SK-N-SH (cell line): ENCODE results near the gene MYO3A. TPM values are rescaled to one million over a fixed set of nuclear protein-coding genes. Genes with fewer than 3 reads are reported as not detected.

ENCODE experiments used
- CTCF ChIA-PET: fragments of 300-600, 350-600 bp; formaldehyde crosslinking; extraction: SDS; loops from one replicate; lab custom pipeline; 2021; lab: Yijun Ruan, JAX
- POLR2A ChIA-PET: fragments of 350-600 bp; sonication (Branson Sonifier 250); formaldehyde crosslinking; extraction: SDS; loops from one replicate; lab custom pipeline; 2020; ENCODE audit warnings: antibody characterized with exemption, inconsistent platforms; lab: Yijun Ruan, JAX
- DNase-seq: peaks from one replicate; pipeline ENCODE4 v3.0.0; 2012
- H2AFZ ChIP-seq: fragments of 200-600 bp; sonication (generic); 2 replicates; pipeline ENCODE4 v1.8.1; 2016; ENCODE audit warnings: antibody characterized with exemption, mild to moderate bottlenecking, low read depth
- H3F3A ChIP-seq: fragments of 200-600 bp; sonication (generic); replicated peaks from 2 replicates; pipeline ENCODE3; 2016; ENCODE audit warnings: antibody characterized with exemption, mild to moderate bottlenecking; ENCODE audit not compliant: insufficient read depth
- H3K27ac ChIP-seq, 2 experiments: fragments of 200-500 bp in 1 of 2; fragments of 200-600 bp in 1 of 2; sonication (Bioruptor generic) in 1 of 2; sonication (generic), shearing (Covaris generic) in 1 of 2; 2 replicates each; pipeline versions ENCODE4 v1.5.1 to v1.6.1; 2014 to 2016; ENCODE audit warnings: low read depth in 2 of 2, inconsistent platforms in 1 of 2, low read length in 1 of 2, mild to moderate bottlenecking in 1 of 2, mixed read lengths in 1 of 2
- H3K27me3 ChIP-seq: fragments of 200-600 bp; sonication (generic), shearing (Covaris generic); 2 replicates; pipeline ENCODE4 v1.6.1; 2016; ENCODE audit warnings: mixed run types; ENCODE audit not compliant: insufficient read depth
- H3K36me3 ChIP-seq, 2 experiments: fragments of 200-500 bp in 1 of 2; fragments of 200-600 bp in 1 of 2; sonication (Bioruptor generic) in 1 of 2; sonication (generic) in 1 of 2; replicated peaks in 1 of 2; 2 replicates each; pipeline versions ENCODE3 to v1.5.1; 2014 to 2016; ENCODE audit warnings: low read length in 1 of 2, mild to moderate bottlenecking in 1 of 2; ENCODE audit not compliant: insufficient read depth in 2 of 2, control insufficient read depth in 1 of 2
- H3K4me1 ChIP-seq, 2 experiments: fragments of 200-500 bp in 1 of 2; fragments of 200-600 bp in 1 of 2; sonication (Bioruptor generic) in 1 of 2; sonication (generic), shearing (Covaris generic) in 1 of 2; 2 replicates each; pipeline versions ENCODE4 v1.5.1 to v1.6.1; 2014 to 2016; ENCODE audit warnings: low read depth in 1 of 2, low read length in 1 of 2, mixed run types in 1 of 2; ENCODE audit not compliant: insufficient read depth in 2 of 2, control insufficient read depth in 1 of 2
- H3K4me2 ChIP-seq: fragments of 200-600 bp; sonication (generic), shearing (Covaris generic); 2 replicates; pipeline ENCODE4 v1.6.1; 2017; ENCODE audit warnings: mixed run types
- H3K4me3 ChIP-seq, 2 experiments: fragments of 200-500 bp in 1 of 2; fragments of 200-600 bp in 1 of 2; sonication (Bioruptor generic) in 1 of 2; sonication (generic), shearing (Covaris generic) in 1 of 2; 2 replicates each; pipeline versions ENCODE4 v1.5.1 to v1.8.1; 2014 to 2016; ENCODE audit warnings: low read depth in 2 of 2, inconsistent platforms in 1 of 2, low read length in 1 of 2, mild to moderate bottlenecking in 1 of 2, mixed read lengths in 1 of 2, moderate library complexity in 1 of 2
- H3K79me2 ChIP-seq: fragments of 200-600 bp; sonication (generic); 2 replicates; pipeline ENCODE4 v1.8.1; 2017; ENCODE audit warnings: mild to moderate bottlenecking; ENCODE audit not compliant: insufficient read depth
- H3K9ac ChIP-seq: fragments of 200-600 bp; sonication (generic); 2 replicates; pipeline ENCODE4 v1.6.1; 2017; ENCODE audit warnings: mixed run types
- H3K9me2 ChIP-seq: fragments of 200-600 bp; sonication (generic); 2 replicates; pipeline ENCODE4 v1.6.1; 2017; ENCODE audit warnings: mixed run types
- H3K9me3 ChIP-seq: fragments of 200-600 bp; sonication (generic); 2 replicates; pipeline ENCODE4 v1.6.1; 2017; ENCODE audit warnings: mixed run types, mild to moderate bottlenecking, moderate library complexity
- H4K20me1 ChIP-seq: fragments of 200-600 bp; sonication (generic); 2 replicates; pipeline ENCODE4 v1.6.1; 2017; ENCODE audit warnings: mild to moderate bottlenecking, mixed run types; ENCODE audit not compliant: insufficient read depth
- CTCF ChIP-seq: fragments of 200-600 bp; sonication (generic); IDR thresholded peaks from 2 replicates; pipeline ENCODE4 v1.6.1; 2017; ENCODE audit warnings: antibody characterized with exemption, mild to moderate bottlenecking, moderate library complexity
- EZH2phosphoT487 ChIP-seq: fragments of 200-600 bp; sonication (generic); IDR thresholded peaks from 2 replicates; pipeline ENCODE4 v1.6.1; 2017; ENCODE audit warnings: low read depth, mixed run types, mild to moderate bottlenecking, antibody characterized with exemption, moderate library complexity, borderline replicate concordance
- FOSL2 ChIP-seq: IDR thresholded peaks from 2 replicates; pipeline ENCODE4 v1.4.0; 2012; ENCODE audit warnings: low read depth, mild to moderate bottlenecking, moderate library complexity, borderline replicate concordance
- FOXM1 ChIP-seq: IDR thresholded peaks from 2 replicates; pipeline ENCODE4 v1.4.0; 2012; ENCODE audit warnings: low read depth, mild to moderate bottlenecking
- GABPA ChIP-seq: IDR thresholded peaks from 2 replicates; pipeline ENCODE4 v1.4.0; 2012; ENCODE audit warnings: low read depth, mild to moderate bottlenecking
- MEF2A ChIP-seq: IDR thresholded peaks from 2 replicates; pipeline ENCODE4 v1.4.0; 2012; ENCODE audit warnings: low read depth, borderline replicate concordance
- MXI1 ChIP-seq: IDR thresholded peaks from 2 replicates; pipeline ENCODE4 v1.6.1; 2012; ENCODE audit warnings: mild to moderate bottlenecking, low read depth, low read length, improper control_type of control experiment
- NFIC ChIP-seq: IDR thresholded peaks from 2 replicates; pipeline ENCODE4 v1.4.0; 2012; ENCODE audit warnings: borderline replicate concordance
- NRF1 ChIP-seq: IDR thresholded peaks from 2 replicates; pipeline ENCODE4 v1.6.1; 2012; ENCODE audit warnings: low read depth, mild to moderate bottlenecking, low read length
- POLR2AphosphoS5 ChIP-seq: IDR thresholded peaks from 2 replicates; pipeline ENCODE4 v1.6.1; 2012; ENCODE audit warnings: low read depth, low read length
- RCOR1 ChIP-seq: fragments of 150-350 bp; IDR thresholded peaks from 2 replicates; pipeline ENCODE4 v1.6.1; 2017; ENCODE audit warnings: antibody characterized with exemption, low read length
- SMC3 ChIP-seq: IDR thresholded peaks from 2 replicates; pipeline ENCODE4 v1.6.1; 2012; ENCODE audit warnings: low read depth, low read length, improper control_type of control experiment
- TCF12 ChIP-seq: IDR thresholded peaks from 2 replicates; pipeline ENCODE4 v1.4.0; 2012
- TEAD4 ChIP-seq: IDR thresholded peaks from 2 replicates; pipeline ENCODE4 v1.4.0; 2012; ENCODE audit warnings: mild to moderate bottlenecking, borderline replicate concordance; ENCODE audit not compliant: insufficient read depth
- WGBS: methylation state at CpG from one replicate; pipeline ENCODE4 v1.1.6; 2017; ENCODE audit warnings: low lambda C conversion rate; 5-methylcytosine and 5-hydroxymethylcytosine counted together
- polyA plus RNA-seq, 3 experiments: library from polyadenylated mRNA; depleted of rRNA; stranded (reverse); fragments of >200 nt; gene quantifications; 2 replicates each; pipeline ENCODE4 v1.2.3, GENCODE V29; 2012
- TF ChIP-seq, protein P1 (sequence below): IDR thresholded peaks from 2 replicates; pipeline ENCODE4 v1.4.0; 2012; ENCODE audit warnings: low read depth, borderline replicate concordance

Gene MYO3A
- polyA plus RNA-seq, 1 of the 3 experiments (the other 2 are of a cell fraction): not detected

DNA sequence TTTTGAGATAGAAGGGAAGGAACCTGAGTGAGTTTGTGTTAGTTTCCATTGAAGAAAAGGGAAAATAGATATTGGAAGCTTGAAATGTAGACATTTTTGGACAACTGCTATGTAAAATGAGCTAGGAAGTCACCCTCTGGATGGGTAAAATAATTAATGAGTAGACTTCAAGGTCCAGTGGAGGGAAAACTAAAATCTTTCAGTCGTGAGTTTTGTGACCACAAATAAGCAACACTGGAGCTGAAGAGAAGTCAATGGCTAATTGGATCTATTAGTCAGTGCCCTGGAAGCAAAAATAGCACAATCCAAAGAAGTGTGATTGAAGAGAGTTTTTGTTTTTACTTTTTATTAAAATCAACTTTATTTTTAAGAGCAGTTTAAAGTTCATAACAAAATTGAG, 123.4 kb downstream of the MYO3A start:
- no peak overlapping the region for H3K4me3 ChIP-seq
- 0% methylated on average over 1 of the region's 1 CpG for WGBS
- CTCF ChIA-PET: no interaction called here
- no peaks in the 10 kb centered on the region for H3K27me3 ChIP-seq
- no peak overlapping the region for H3K27ac ChIP-seq
- H3K9ac ChIP-seq: no peak overlapping the region
- no peaks in the 10 kb centered on the region for H3K9me2 ChIP-seq
- no peak overlapping the region for H3K4me2 ChIP-seq
- no peaks in the 10 kb centered on the region for H3F3A ChIP-seq
- no peaks in the 10 kb centered on the region for H4K20me1 ChIP-seq
- no peak for TF ChIP-seq TEAD4
- H3K36me3 ChIP-seq: no peaks in the 10 kb centered on the region
- H2AFZ ChIP-seq: no peak overlapping the region
- H3K4me1 ChIP-seq: no peaks in the 10 kb centered on the region
- POLR2A ChIA-PET: no interaction called here
- no peaks in the 10 kb centered on the region for H3K9me3 ChIP-seq
- H3K79me2 ChIP-seq: no peaks in the 10 kb centered on the region
- DNase-seq: no peak

- no peak for DNase-seq
- no peaks in the 10 kb centered on the region for H3K9me3 ChIP-seq
- no peak overlapping the region for H2AFZ ChIP-seq
- H3K27me3 ChIP-seq: no peaks in the 10 kb centered on the region
- no peaks in the 10 kb centered on the region for H3K36me3 ChIP-seq
- no peaks in the 10 kb centered on the region for H3K9me2 ChIP-seq
- no peaks in the 10 kb centered on the region for H4K20me1 ChIP-seq
- H3K4me2 ChIP-seq: no peak overlapping the region
- no peaks in the 10 kb centered on the region for H3F3A ChIP-seq
- H3K4me1 ChIP-seq: no peaks in the 10 kb centered on the region
- POLR2A ChIA-PET: no interaction called here
- TF ChIP-seq NFIC (no peak), MEF2A (no peak), FOXM1 (no peak), MXI1 (no peak), POLR2AphosphoS5 (no peak), CTCF (no peak), EZH2phosphoT487 (no peak), RCOR1 (no peak), FOSL2 (no peak), TCF12 (no peak), SMC3 (no peak), GABPA (no peak), NRF1 (no peak)
- TF ChIP-seq, protein P1, sequence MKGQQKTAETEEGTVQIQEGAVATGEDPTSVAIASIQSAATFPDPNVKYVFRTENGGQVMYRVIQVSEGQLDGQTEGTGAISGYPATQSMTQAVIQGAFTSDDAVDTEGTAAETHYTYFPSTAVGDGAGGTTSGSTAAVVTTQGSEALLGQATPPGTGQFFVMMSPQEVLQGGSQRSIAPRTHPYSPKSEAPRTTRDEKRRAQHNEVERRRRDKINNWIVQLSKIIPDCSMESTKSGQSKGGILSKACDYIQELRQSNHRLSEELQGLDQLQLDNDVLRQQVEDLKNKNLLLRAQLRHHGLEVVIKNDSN: no peak
- TF ChIP-seq, all 33 proteins: peak for 0
- no peak overlapping the region for H3K9ac ChIP-seq
- H3K4me3 ChIP-seq: no peak overlapping the region
- no peak overlapping the region for H3K27ac ChIP-seq
- no peaks in the 10 kb centered on the region for H3K79me2 ChIP-seq
- CTCF ChIA-PET: no interaction called here
Measured at GRCh38 chr10:26064106-26064505, 130.1 kb downstream of the MYO3A start.
